ENCODE measurements around the gene RTP5.

DNA sequence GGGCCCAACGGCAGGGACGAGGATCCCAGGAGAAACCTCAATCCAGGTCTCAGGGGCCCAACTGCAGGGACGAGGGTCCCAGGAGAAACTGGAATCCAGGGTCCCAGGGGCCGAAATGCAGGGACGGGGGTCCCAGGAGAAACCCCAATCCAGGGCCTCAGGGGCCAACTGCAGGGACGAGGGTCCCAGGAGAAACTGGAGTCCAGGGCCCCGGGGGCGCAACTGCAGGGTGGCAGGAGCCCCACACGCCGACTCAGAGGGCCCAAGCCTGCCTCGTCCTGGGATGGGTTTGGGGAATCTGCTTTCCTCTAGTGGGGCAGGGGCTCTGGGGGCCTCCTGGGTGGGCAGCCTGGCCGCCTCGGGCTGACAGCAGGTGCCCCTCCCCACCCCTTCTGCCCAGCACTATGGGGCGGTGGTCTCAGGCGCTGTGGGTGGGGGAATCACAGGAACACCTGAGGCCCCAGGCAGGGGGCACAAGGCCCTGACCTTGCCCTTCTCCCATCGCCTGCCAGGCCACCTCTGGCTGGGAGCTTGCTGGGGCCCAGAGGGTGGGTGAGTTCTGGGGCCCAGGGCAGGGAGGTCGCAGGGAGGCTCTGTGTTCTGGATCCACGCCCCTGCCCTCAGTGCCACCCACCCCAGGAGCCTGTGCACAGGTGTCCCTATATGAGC is 7.1 kb downstream of the RTP5 start:
- TF ChIP-seq, protein P1, sequence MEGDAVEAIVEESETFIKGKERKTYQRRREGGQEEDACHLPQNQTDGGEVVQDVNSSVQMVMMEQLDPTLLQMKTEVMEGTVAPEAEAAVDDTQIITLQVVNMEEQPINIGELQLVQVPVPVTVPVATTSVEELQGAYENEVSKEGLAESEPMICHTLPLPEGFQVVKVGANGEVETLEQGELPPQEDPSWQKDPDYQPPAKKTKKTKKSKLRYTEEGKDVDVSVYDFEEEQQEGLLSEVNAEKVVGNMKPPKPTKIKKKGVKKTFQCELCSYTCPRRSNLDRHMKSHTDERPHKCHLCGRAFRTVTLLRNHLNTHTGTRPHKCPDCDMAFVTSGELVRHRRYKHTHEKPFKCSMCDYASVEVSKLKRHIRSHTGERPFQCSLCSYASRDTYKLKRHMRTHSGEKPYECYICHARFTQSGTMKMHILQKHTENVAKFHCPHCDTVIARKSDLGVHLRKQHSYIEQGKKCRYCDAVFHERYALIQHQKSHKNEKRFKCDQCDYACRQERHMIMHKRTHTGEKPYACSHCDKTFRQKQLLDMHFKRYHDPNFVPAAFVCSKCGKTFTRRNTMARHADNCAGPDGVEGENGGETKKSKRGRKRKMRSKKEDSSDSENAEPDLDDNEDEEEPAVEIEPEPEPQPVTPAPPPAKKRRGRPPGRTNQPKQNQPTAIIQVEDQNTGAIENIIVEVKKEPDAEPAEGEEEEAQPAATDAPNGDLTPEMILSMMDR (conservative IDR thresholded peaks at IDR 0.05; ENCODE audit: low read length): no peak
- TF ChIP-seq EZH2phosphoT487 (IDR thresholded peaks at IDR 0.05; ENCODE audit: borderline replicate concordance): no peak

Data from Loucy (cell line).